GM12878 (cell line): Measurements from ENCODE around the gene CYP3A7. TPM values are rescaled to one million over a fixed set of nuclear protein-coding genes. Genes with fewer than 3 reads are reported as not detected.

Source experiments
- ATAC-seq: fragments of 200-7000 bp; cut with Tn5 transposase; 3 replicates; pipeline ENCODE4 v1.9.1; 2020; ENCODE audit warnings: mild to moderate bottlenecking, moderate library complexity
- BruUV-seq: library from RNA; stranded (reverse); fragments of 400-500 nt; replicated peaks from 2 replicates; lab custom pipeline; 2021; lab: Mats Ljungman, UMichigan
- CTCF ChIA-PET: fragments of 300-600 bp; sonication (Branson Sonifier 250); formaldehyde crosslinking; extraction: SDS; loops from one replicate; lab custom pipeline; 2021; ENCODE audit warnings: inconsistent platforms; lab: Yijun Ruan, JAX
- POLR2A ChIA-PET: fragments of 350-600 bp; formaldehyde crosslinking; extraction: SDS; loops from one replicate; lab custom pipeline; 2021; ENCODE audit warnings: inconsistent platforms; lab: Charles Lee
- RAD21 ChIA-PET: fragments of 300-600 bp; sonication (Branson Sonifier 250); formaldehyde crosslinking; loops from one replicate; lab custom pipeline; 2023; ENCODE audit warnings: antibody characterized with exemption; ENCODE audit not compliant: unreplicated experiment; lab: Charles Lee
- SMC1A ChIA-PET: fragments of 300-600 bp; sonication (Branson Sonifier 250); formaldehyde crosslinking; loops from one replicate; lab custom pipeline; 2023; ENCODE audit not compliant: unreplicated experiment, uncharacterized antibody; lab: Charles Lee
- DNase-seq: peaks from one replicate; pipeline ENCODE4 v3.0.0-alpha.2; 2011; ENCODE audit warnings: low read depth, low spot score
- FAIRE-seq: peaks from 3 replicates; lab custom pipeline; 2011; peaks lifted over from hg19 to GRCh38; lab: Jason Lieb, UNC
- H2AFZ ChIP-seq: 2 replicates; pipeline ENCODE4 v1.6.0; 2011; ENCODE audit warnings: low read depth, low read length, control low read depth; ENCODE audit not compliant: control insufficient read depth
- H3K27ac ChIP-seq: 2 replicates; pipeline ENCODE4 v1.5.1; 2011; ENCODE audit warnings: control low read depth; ENCODE audit not compliant: control insufficient read depth, insufficient read depth
- H3K27me3 ChIP-seq, 2 experiments: replicated peaks in 1 of 2; 2 replicates each; pipeline versions ENCODE4 v1.6.0 to v1.6.1; 2011; ENCODE audit warnings: low read length in 1 of 2; ENCODE audit not compliant: control insufficient read depth in 2 of 2, insufficient read depth in 2 of 2
- H3K36me3 ChIP-seq, 2 experiments: 2 replicates each; pipeline ENCODE4 v1.5.1; 2011; ENCODE audit warnings: low read length in 1 of 2; ENCODE audit not compliant: control insufficient read depth in 2 of 2, insufficient read depth in 2 of 2
- H3K4me1 ChIP-seq: 2 replicates; pipeline ENCODE4 v1.6.1; 2011; ENCODE audit warnings: mild to moderate bottlenecking, low read length, moderate library complexity, mixed read lengths; ENCODE audit not compliant: control insufficient read depth, insufficient read depth
- H3K4me2 ChIP-seq: 2 replicates; pipeline ENCODE4 v1.6.0; 2011; ENCODE audit warnings: control low read depth; ENCODE audit not compliant: control insufficient read depth, insufficient read depth
- H3K4me3 ChIP-seq: fragments of 200-600 bp; sonication (generic); 2 replicates; pipeline ENCODE4 v1.5.1; 2016
- H3K79me2 ChIP-seq: 2 replicates; pipeline ENCODE4 v1.6.0; 2011; ENCODE audit warnings: low read length; ENCODE audit not compliant: control insufficient read depth, insufficient read depth
- H3K9ac ChIP-seq: 2 replicates; pipeline ENCODE4 v1.8.0; 2011; ENCODE audit warnings: low read length, control low read depth, mixed read lengths; ENCODE audit not compliant: control insufficient read depth, insufficient read depth
- H3K9me3 ChIP-seq: replicated peaks from 3 replicates; pipeline ENCODE4 v1.5.1; 2011; ENCODE audit warnings: mild to moderate bottlenecking, low read length; ENCODE audit not compliant: control insufficient read depth, insufficient read depth
- H4K20me1 ChIP-seq: 2 replicates; pipeline ENCODE4 v1.6.0; 2011; ENCODE audit not compliant: control insufficient read depth, insufficient read depth
- POLR2AphosphoS2 ChIP-seq: IDR thresholded peaks from 2 replicates; pipeline ENCODE4 v1.6.1; 2011; ENCODE audit warnings: low read depth, mild to moderate bottlenecking, low read length, improper control_type of control experiment, moderate library complexity
- RB1 ChIP-seq: fragments of 450-650 bp; formaldehyde crosslinking; IDR thresholded peaks from 2 replicates; pipeline ENCODE4 v1.6.1; 2017; ENCODE audit warnings: mild to moderate bottlenecking, borderline replicate concordance
- RUNX3 ChIP-seq: IDR thresholded peaks from 2 replicates; pipeline ENCODE4 v1.6.1; 2012; ENCODE audit warnings: low read length, inconsistent platforms
- SREBF1 ChIP-seq: IDR thresholded peaks from 2 replicates; pipeline ENCODE4 v1.6.1; 2012; ENCODE audit warnings: mild to moderate bottlenecking, low read length
- WGBS: methylation state at CpG from one replicate; pipeline ENCODE4 v1.1.6; 2016; ENCODE audit warnings: low lambda C conversion rate; ENCODE audit not compliant: insufficient replicate concordance, insufficient coverage; ENCODE audit errors: missing lambda C conversion rate; 5-methylcytosine and 5-hydroxymethylcytosine counted together
- in situ Hi-C: fragments of 300-500 bp; cut with MboI; formaldehyde crosslinking; loops from 9 replicates; pipeline ENCODE4 v1.14.3; 2018; ENCODE audit warnings: mixed read lengths
- intact Hi-C: fragments of 100-400 bp; cut with micrococcal nuclease; formaldehyde crosslinking; loops from one replicate; pipeline ENCODE4 v1.14.2; 2022; ENCODE audit not compliant: unreplicated experiment
- polyA plus RNA-seq, 11 experiments: library from polyadenylated mRNA; depleted of rRNA in 4 of 11; unstranded in 6 of 11; stranded (reverse) in 5 of 11; fragments of >200 nt; fragmentation: Nextera tagmentation in 4 of 11; fragmentation: Illumina TruSeq in 1 of 11; extraction: Ambion mirVana in 4 of 11; extraction: Trizol in 1 of 11; gene quantifications; 1 replicate in 1 of 11; 2 replicates in 10 of 11; pipeline versions ENCODE4 v1.2.1 to v1.2.3, GENCODE V29; 2011 to 2016; ENCODE audit warnings: inconsistent platforms in 2 of 11, missing spikeins in 2 of 11, low read depth in 1 of 11
- total RNA-seq, 4 experiments: library from RNA; depleted of rRNA in 3 of 4; stranded (reverse); fragments of >200 nt in 3 of 4; fragmentation: Illumina TruSeq in 1 of 4; extraction: Trizol in 1 of 4; gene quantifications; 2 replicates each; pipeline versions ENCODE4 v1.2.1 to v1.2.3, GENCODE V29; 2013 to 2021
- TF ChIP-seq, protein P1 (sequence below): fragments of 450-650 bp; IDR thresholded peaks from 2 replicates; pipeline ENCODE4 v1.6.1; 2017; ENCODE audit warnings: low read depth, mild to moderate bottlenecking, moderate library complexity
- TF ChIP-seq, protein P2 (sequence below): IDR thresholded peaks from 2 replicates; pipeline ENCODE4 v1.6.1; 2011; ENCODE audit warnings: mild to moderate bottlenecking, low read depth, low read length, moderate library complexity; ENCODE audit not compliant: insufficient replicate concordance
- TF ChIP-seq, protein P3 (sequence below): fragments of 450-650 bp; IDR thresholded peaks from 2 replicates; pipeline ENCODE4 v1.6.1; 2016; ENCODE audit warnings: mild to moderate bottlenecking

The CYP3A7 gene
- total and polyA plus RNA-seq, 10 of the 15 experiments (the other 5 are each of a cell fraction or from before 2014, with no cell fraction given): 0.05 to 0.11 (median 0.06) TPM; not detected in 7

DNA sequence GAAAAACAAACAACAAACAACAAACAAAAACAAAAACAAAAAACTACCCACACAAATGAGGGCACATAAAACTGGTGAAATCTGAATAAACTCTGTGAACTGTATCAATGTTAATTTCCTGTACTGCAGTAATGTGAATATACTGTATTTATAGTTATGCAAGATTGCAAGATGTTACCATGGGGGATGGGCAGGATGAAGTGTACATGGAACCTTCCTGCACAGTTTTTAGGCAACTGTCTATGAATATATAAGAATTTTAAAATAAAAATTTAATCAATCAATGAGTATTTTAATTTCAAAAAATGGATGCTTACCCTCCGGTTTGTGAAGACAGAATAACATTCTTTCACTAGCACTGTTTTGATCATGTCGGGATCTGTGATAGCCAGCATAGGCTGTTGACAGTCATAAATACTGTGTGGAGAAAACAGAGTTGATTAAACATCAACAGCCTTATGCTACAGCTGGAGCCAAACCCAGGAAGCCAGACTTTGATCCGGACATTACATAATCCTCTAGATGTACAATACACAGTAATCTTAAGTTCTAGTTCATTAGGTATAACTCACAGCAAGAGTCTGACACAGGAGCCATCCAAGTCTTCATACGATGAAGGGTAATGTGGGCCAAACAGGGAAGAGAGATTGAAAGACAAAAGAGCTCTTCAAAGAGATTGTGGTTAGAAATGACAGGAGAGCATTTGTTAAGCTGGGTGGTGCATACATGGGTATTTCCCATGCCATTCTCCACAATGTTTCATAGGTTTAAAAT, 14.8 kb downstream of the CYP3A7 start:
- WGBS: 45% methylated on average over 4 of the region's 4 CpGs
- POLR2A ChIA-PET: interaction anchor here (0.5 kb wide), 1 partner anchor 786 kb away, joined by 3 read pairs; no protein-coding TSS in a partner anchor
- peak; percentile 78 for ATAC-seq
- BruUV-seq: no TSS peak
- TF ChIP-seq POLR2AphosphoS2 (no peak), SREBF1 (no peak), RB1 (no peak), RUNX3 (peak; percentile 44; the same call in 1 of the 2 replicates)
- TF ChIP-seq, protein P1, sequence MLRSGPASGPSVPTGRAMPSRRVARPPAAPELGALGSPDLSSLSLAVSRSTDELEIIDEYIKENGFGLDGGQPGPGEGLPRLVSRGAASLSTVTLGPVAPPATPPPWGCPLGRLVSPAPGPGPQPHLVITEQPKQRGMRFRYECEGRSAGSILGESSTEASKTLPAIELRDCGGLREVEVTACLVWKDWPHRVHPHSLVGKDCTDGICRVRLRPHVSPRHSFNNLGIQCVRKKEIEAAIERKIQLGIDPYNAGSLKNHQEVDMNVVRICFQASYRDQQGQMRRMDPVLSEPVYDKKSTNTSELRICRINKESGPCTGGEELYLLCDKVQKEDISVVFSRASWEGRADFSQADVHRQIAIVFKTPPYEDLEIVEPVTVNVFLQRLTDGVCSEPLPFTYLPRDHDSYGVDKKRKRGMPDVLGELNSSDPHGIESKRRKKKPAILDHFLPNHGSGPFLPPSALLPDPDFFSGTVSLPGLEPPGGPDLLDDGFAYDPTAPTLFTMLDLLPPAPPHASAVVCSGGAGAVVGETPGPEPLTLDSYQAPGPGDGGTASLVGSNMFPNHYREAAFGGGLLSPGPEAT: no peak
- TF ChIP-seq, protein P2, sequence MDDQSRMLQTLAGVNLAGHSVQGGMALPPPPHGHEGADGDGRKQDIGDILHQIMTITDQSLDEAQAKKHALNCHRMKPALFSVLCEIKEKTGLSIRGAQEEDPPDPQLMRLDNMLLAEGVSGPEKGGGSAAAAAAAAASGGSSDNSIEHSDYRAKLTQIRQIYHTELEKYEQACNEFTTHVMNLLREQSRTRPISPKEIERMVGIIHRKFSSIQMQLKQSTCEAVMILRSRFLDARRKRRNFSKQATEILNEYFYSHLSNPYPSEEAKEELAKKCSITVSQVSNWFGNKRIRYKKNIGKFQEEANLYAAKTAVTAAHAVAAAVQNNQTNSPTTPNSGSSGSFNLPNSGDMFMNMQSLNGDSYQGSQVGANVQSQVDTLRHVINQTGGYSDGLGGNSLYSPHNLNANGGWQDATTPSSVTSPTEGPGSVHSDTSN: peak; percentile 9
- TF ChIP-seq, protein P3, sequence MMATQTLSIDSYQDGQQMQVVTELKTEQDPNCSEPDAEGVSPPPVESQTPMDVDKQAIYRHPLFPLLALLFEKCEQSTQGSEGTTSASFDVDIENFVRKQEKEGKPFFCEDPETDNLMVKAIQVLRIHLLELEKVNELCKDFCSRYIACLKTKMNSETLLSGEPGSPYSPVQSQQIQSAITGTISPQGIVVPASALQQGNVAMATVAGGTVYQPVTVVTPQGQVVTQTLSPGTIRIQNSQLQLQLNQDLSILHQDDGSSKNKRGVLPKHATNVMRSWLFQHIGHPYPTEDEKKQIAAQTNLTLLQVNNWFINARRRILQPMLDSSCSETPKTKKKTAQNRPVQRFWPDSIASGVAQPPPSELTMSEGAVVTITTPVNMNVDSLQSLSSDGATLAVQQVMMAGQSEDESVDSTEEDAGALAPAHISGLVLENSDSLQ: peak; percentile 30; the same call in 1 of the 2 replicates
- H3K9ac ChIP-seq: no peak overlapping the region
- H3K27ac ChIP-seq: no peak overlapping the region
- RAD21 ChIA-PET: no interaction called here
- H3K79me2 ChIP-seq: no peaks in the 10 kb centered on the region
- no peak overlapping the region for H2AFZ ChIP-seq
- no peaks in the 10 kb centered on the region for H4K20me1 ChIP-seq
- H3K27me3 ChIP-seq: no peaks in the 10 kb centered on the region
- DNase-seq: peak; percentile 17
- in situ Hi-C loops: no loop called here
- H3K9me3 ChIP-seq: no peaks in the 10 kb centered on the region
- H3K4me3 ChIP-seq: no peak overlapping the region
- CTCF ChIA-PET: no interaction called here
- FAIRE-seq: no peak
- no peaks in the 10 kb centered on the region for H3K4me1 ChIP-seq
- intact Hi-C loops: no loop called here
- no peak overlapping the region for H3K4me2 ChIP-seq
- H3K36me3 ChIP-seq: no peaks in the 10 kb centered on the region
- SMC1A ChIA-PET: no interaction called here
